Neural progenitor cell (in vitro differentiated cells): ENCODE measurements around the gene CSAD. TPM values are rescaled to one million over a fixed set of nuclear protein-coding genes. Genes with fewer than 3 reads are reported as not detected.

Experiments used
- DNase-seq: peaks from one replicate; pipeline ENCODE4 v3.0.0-alpha.2; 2016; ENCODE audit warnings: low spot score
- H2AFZ ChIP-seq: fragments of 200-600 bp; sonication (generic); replicated peaks from 2 replicates; pipeline ENCODE4 v1.6.1; 2016; ENCODE audit warnings: antibody characterized with exemption
- H3F3A ChIP-seq: fragments of 200-600 bp; sonication (generic); 2 replicates; pipeline ENCODE4 v1.6.1; 2016; ENCODE audit warnings: antibody characterized with exemption, low read depth
- H3K27ac ChIP-seq: fragments of 200-600 bp; sonication (generic); 2 replicates; pipeline ENCODE4 v1.5.1; 2016; ENCODE audit warnings: mild to moderate bottlenecking
- H3K27me3 ChIP-seq: fragments of 200-600 bp; sonication (generic); 2 replicates; pipeline ENCODE4 v1.6.1; 2016; ENCODE audit warnings: mild to moderate bottlenecking, moderate library complexity
- H3K36me3 ChIP-seq: fragments of 200-600 bp; sonication (generic); 2 replicates; pipeline ENCODE4 v1.5.1; 2016
- H3K4me1 ChIP-seq: fragments of 200-600 bp; sonication (generic); 2 replicates; pipeline ENCODE4 v1.6.1; 2016; ENCODE audit warnings: mixed run types
- H3K4me2 ChIP-seq: fragments of 200-600 bp; sonication (generic); 2 replicates; pipeline ENCODE4 v1.6.1; 2016
- H3K4me3 ChIP-seq: fragments of 200-600 bp; sonication (generic); 2 replicates; pipeline ENCODE4 v1.5.1; 2016
- H3K79me2 ChIP-seq: fragments of 200-600 bp; sonication (generic); 2 replicates; pipeline ENCODE4 v1.6.1; 2016; ENCODE audit warnings: low read depth
- H3K9ac ChIP-seq: fragments of 200-600 bp; sonication (generic); 2 replicates; pipeline ENCODE4 v1.6.1; 2016
- H3K9me3 ChIP-seq: fragments of 200-600 bp; sonication (generic); 2 replicates; pipeline ENCODE4 v1.5.1; 2016; ENCODE audit warnings: low read depth
- H4K20me1 ChIP-seq: fragments of 200-600 bp; sonication (generic); 2 replicates; pipeline ENCODE4 v1.6.1; 2016; ENCODE audit warnings: low read depth
- H3K27ac Mint-ChIP-seq: 3 replicates; pipeline ENCODE4 v1.8.0; 2021; ENCODE audit warnings: mixed read lengths
- H3K27me3 Mint-ChIP-seq: 2 replicates; pipeline ENCODE4 v1.8.0; 2022; ENCODE audit warnings: low read depth, mild to moderate bottlenecking, inconsistent platforms, moderate library complexity, mixed read lengths; ENCODE audit not compliant: insufficient read depth
- H3K36me3 Mint-ChIP-seq: 3 replicates; pipeline ENCODE4 v1.8.0; 2021; ENCODE audit warnings: mixed read lengths
- H3K4me1 Mint-ChIP-seq: 3 replicates; pipeline ENCODE4 v1.8.0; 2021; ENCODE audit warnings: mixed read lengths
- H3K4me3 Mint-ChIP-seq: 3 replicates; pipeline ENCODE4 v1.8.0; 2021; ENCODE audit warnings: mild to moderate bottlenecking, moderate library complexity, mixed read lengths
- H3K9me3 Mint-ChIP-seq: 3 replicates; pipeline ENCODE4 v1.8.0; 2020; ENCODE audit warnings: mixed read lengths
- CTCF ChIP-seq: fragments of 200-600 bp; sonication (generic); IDR thresholded peaks from 2 replicates; pipeline ENCODE4 v1.5.1; 2017; ENCODE audit warnings: antibody characterized with exemption, mild to moderate bottlenecking
- EZH2 ChIP-seq: fragments of 200-600 bp; sonication (generic); IDR thresholded peaks from 2 replicates; pipeline ENCODE4 v1.6.1; 2017; ENCODE audit warnings: antibody characterized with exemption, mild to moderate bottlenecking, moderate library complexity
- EZH2phosphoT487 ChIP-seq: fragments of 200-600 bp; sonication (generic); IDR thresholded peaks from 2 replicates; pipeline ENCODE4 v1.6.1; 2017; ENCODE audit warnings: antibody characterized with exemption
- total RNA-seq: library from RNA; depleted of rRNA; stranded (reverse); fragments of >200 nt; gene quantifications from 2 replicates; pipeline ENCODE4 v1.2.3, GENCODE V29; 2015; ENCODE audit warnings: low replicate concordance

Gene CSAD
- total RNA-seq, 1 donor from 2014 or later, result 26.9 TPM

DNA sequence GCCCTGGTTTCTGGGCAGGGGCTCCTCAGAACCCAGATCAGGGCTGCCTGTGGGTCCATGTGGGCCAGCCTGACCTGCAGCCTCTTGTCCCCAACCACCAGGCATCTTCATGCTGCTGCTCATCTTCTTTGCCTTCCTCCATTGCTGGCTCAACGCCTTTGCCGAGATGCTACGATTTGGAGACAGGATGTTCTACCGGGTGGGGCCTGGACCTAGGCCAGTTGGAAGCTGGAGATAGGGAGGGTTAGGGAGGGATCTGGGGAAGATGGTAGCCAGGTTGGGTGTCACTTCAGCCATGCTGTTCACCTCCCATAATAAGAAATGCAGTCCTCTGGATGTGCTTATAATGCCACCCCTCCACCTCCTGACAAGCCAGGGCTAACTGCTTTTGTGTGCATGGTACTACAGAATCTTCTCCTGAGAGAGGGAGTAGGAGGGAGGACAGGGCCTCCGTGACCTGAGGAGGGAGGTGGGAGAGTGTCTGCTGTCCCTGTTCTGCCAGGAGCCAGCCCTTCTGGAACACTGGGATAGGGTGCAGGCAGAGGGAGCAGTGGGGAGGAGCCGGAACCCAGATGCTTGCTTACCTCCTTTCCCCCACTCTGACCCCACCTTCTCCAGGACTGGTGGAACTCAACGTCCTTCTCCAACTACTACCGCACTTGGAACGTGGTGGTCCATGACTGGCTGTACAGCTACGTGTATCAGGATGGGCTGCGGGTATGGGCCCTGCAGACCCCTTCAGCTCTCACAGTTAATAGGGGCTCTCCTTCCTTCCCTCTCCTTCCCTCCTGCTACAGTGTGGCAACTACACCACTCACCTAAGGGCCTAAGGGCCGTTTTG, 59.8 kb downstream of the CSAD start:
- peaks cover 5% of the 10 kb centered on the region for H3K36me3 Mint-ChIP-seq
- no peak overlapping the region for H3K27ac Mint-ChIP-seq
- H3K27ac ChIP-seq, result no peak overlapping the region
- H2AFZ ChIP-seq, result no peak overlapping the region
- H3K4me3 Mint-ChIP-seq, result no peak overlapping the region
- peaks cover 13% of the 10 kb centered on the region for H3K27me3 ChIP-seq
- H3K27me3 Mint-ChIP-seq, result peaks cover 18% of the 10 kb centered on the region
- H3K9me3 Mint-ChIP-seq, result peaks cover 8% of the 10 kb centered on the region
- no peak overlapping the region for H3K4me2 ChIP-seq
- no peaks in the 10 kb centered on the region for H3F3A ChIP-seq
- H4K20me1 ChIP-seq, result no peaks in the 10 kb centered on the region
- no peak overlapping the region for H3K9ac ChIP-seq
- H3K4me3 ChIP-seq, result no peak overlapping the region
- H3K4me1 ChIP-seq, result no peaks in the 10 kb centered on the region
- no peaks in the 10 kb centered on the region for H3K79me2 ChIP-seq
- H3K4me1 Mint-ChIP-seq, result peaks cover 11% of the 10 kb centered on the region
- H3K36me3 ChIP-seq, result no peaks in the 10 kb centered on the region
- DNase-seq, result no peak
- TF ChIP-seq CTCF (no peak), EZH2phosphoT487 (no peak), EZH2 (no peak)
- no peaks in the 10 kb centered on the region for H3K9me3 ChIP-seq

- H3K27me3 Mint-ChIP-seq, result peaks cover 21% of the 10 kb centered on the region
- peaks cover 2% of the 10 kb centered on the region for H3K9me3 Mint-ChIP-seq
- H3K27ac Mint-ChIP-seq, result no peak overlapping the region
- peaks cover 10% of the 10 kb centered on the region for H3F3A ChIP-seq
- peaks cover under 1% of the 10 kb centered on the region for H3K27me3 ChIP-seq
- no peak overlapping the region for H3K4me3 Mint-ChIP-seq
- no peak overlapping the region for H3K4me3 ChIP-seq
- H3K4me2 ChIP-seq, result no peak overlapping the region
- H3K36me3 ChIP-seq, result no peaks in the 10 kb centered on the region
- H4K20me1 ChIP-seq, result no peaks in the 10 kb centered on the region
- no peaks in the 10 kb centered on the region for H3K79me2 ChIP-seq
- peaks cover 9% of the 10 kb centered on the region for H3K4me1 Mint-ChIP-seq
- no peak for TF ChIP-seq EZH2
- no peak overlapping the region for H3K9ac ChIP-seq
- DNase-seq, result no peak
- H3K36me3 Mint-ChIP-seq, result no peaks in the 10 kb centered on the region
- H3K4me1 ChIP-seq, result peaks cover 5% of the 10 kb centered on the region
- H3K27ac ChIP-seq, result no peak overlapping the region
- H2AFZ ChIP-seq, result no peak overlapping the region
- H3K9me3 ChIP-seq, result no peaks in the 10 kb centered on the region
Observed at GRCh38 chr12:53118751-53119300, 61.9 kb downstream of the CSAD start.

- H3K79me2 ChIP-seq, result no peaks in the 10 kb centered on the region
- no peak overlapping the region for H3K27ac ChIP-seq
- no peaks in the 10 kb centered on the region for H4K20me1 ChIP-seq
- TF ChIP-seq EZH2phosphoT487 (no peak), CTCF (no peak), EZH2 (no peak)
- peaks cover 14% of the 10 kb centered on the region for H3K27me3 Mint-ChIP-seq
- no peak overlapping the region for H3K4me2 ChIP-seq
- H3F3A ChIP-seq, result peaks cover 17% of the 10 kb centered on the region
- no peak overlapping the region for H3K4me3 ChIP-seq
- no peaks in the 10 kb centered on the region for H3K9me3 ChIP-seq
- H3K4me3 Mint-ChIP-seq, result no peak overlapping the region
- H3K36me3 Mint-ChIP-seq, result no peaks in the 10 kb centered on the region
- no peaks in the 10 kb centered on the region for H3K9me3 Mint-ChIP-seq
- DNase-seq, result no peak
- no peak overlapping the region for H3K27ac Mint-ChIP-seq
- no peak overlapping the region for H2AFZ ChIP-seq
- no peak overlapping the region for H3K9ac ChIP-seq
- no peaks in the 10 kb centered on the region for H3K27me3 ChIP-seq
- H3K36me3 ChIP-seq, result no peaks in the 10 kb centered on the region
- peaks cover 11% of the 10 kb centered on the region for H3K4me1 ChIP-seq
- peaks cover 5% of the 10 kb centered on the region for H3K4me1 Mint-ChIP-seq
Observed at GRCh38 chr12:53115891-53116648, 64.7 kb downstream of the CSAD start.
